Activated naive CD8-positive, alpha-beta T cell treated with anti-CD3 and anti-CD28 coated beads, Interleukin-2, amount 10 ng/mL, durations not matched to agents 7 days and 5 days (primary cell): ENCODE data around the gene L3MBTL4. TPM values are rescaled to one million over a fixed set of nuclear protein-coding genes. Genes with fewer than 3 reads are reported as not detected.

ENCODE experiments used
- ATAC-seq: fragments of 150-1000 bp; cut with Tn5 transposase; one replicate; pipeline ENCODE4 v1.10.0; 2021; ENCODE audit warnings: low read depth, moderate library complexity
- POLR2A ChIA-PET: fragments of 350-600 bp; sonication (Branson Sonifier 250); formaldehyde crosslinking; loops from one replicate; lab custom pipeline; 2021; ENCODE audit warnings: antibody characterized with exemption; lab: Charles Lee
- DNase-seq: peaks from one replicate; pipeline ENCODE4 v3.0.0; 2021
- H3K27ac Mint-ChIP-seq: one replicate; pipeline ENCODE4 v1.8.0; 2022; ENCODE audit warnings: mild to moderate bottlenecking, mixed read lengths
- H3K27me3 Mint-ChIP-seq: one replicate; pipeline ENCODE4 v1.8.0; 2022; ENCODE audit warnings: mild to moderate bottlenecking, moderate library complexity, mixed read lengths
- H3K36me3 Mint-ChIP-seq: one replicate; pipeline ENCODE4 v1.8.0; 2021; ENCODE audit warnings: mild to moderate bottlenecking, mixed read lengths
- H3K4me1 Mint-ChIP-seq: one replicate; pipeline ENCODE4 v1.8.0; 2021; ENCODE audit warnings: mixed read lengths
- H3K4me3 Mint-ChIP-seq: one replicate; pipeline ENCODE4 v1.8.0; 2022; ENCODE audit warnings: mild to moderate bottlenecking, moderate library complexity, mixed read lengths
- H3K9me3 Mint-ChIP-seq: one replicate; pipeline ENCODE4 v1.8.0; 2021; ENCODE audit warnings: mixed read lengths
- microRNA-seq: library from miRNA; unstranded; fragments of <30 nt; microRNA quantifications from one replicate; pipeline ENCODE4 v1.2.0, GENCODE V29; 2022
- total RNA-seq, 2 experiments: library from RNA; stranded (reverse); gene quantifications; one replicate each; pipeline ENCODE4 v1.2.3, GENCODE V29; 2021

Gene L3MBTL4
- total RNA-seq, 2 experiments from 2014 or later, result 0.08 to 0.09 TPM

- Mint-ChIP-seq H3K4me1 (no peaks in the 10 kb centered on the region), H3K27ac (no peak overlapping the region), H3K27me3 (peaks cover 7% of the 10 kb centered on the region), H3K36me3 (no peaks in the 10 kb centered on the region), H3K9me3 (no peaks in the 10 kb centered on the region), H3K4me3 (no peak overlapping the region)
- DNase-seq, result no peak
- POLR2A ChIA-PET, result no interaction called here
- ATAC-seq, result no peak
These were observed 505.6 kb downstream of the L3MBTL4 start for GRCh38 chr18:5909125-5909524.

Small RNA genes lying within 50 kb of the gene (microRNA-seq; reads per million reads assigned to microRNA genes)
- gene MIR4317, result not detected
